H9 (cell line): ENCODE data around the gene GNA15. TPM values are rescaled to one million over a fixed set of nuclear protein-coding genes. Genes with fewer than 3 reads are reported as not detected.

Experiments used
- DNase-seq: peaks from one replicate; pipeline ENCODE4 v3.0.0-alpha.2; 2017
- H2AFZ ChIP-seq: one replicate; pipeline ENCODE4 v1.6.1; 2013; ENCODE audit warnings: mild to moderate bottlenecking, low read length, control low read depth, moderate library complexity
- H2AK5ac ChIP-seq: 2 replicates; pipeline ENCODE4 v1.6.1; 2013; ENCODE audit warnings: low read length, control low read depth, mixed read lengths; ENCODE audit not compliant: insufficient read length
- H2BK120ac ChIP-seq: one replicate; pipeline ENCODE4 v1.6.1; 2013; ENCODE audit warnings: low read depth, mild to moderate bottlenecking, low read length, control low read depth, inconsistent platforms; ENCODE audit not compliant: poor library complexity, severe bottlenecking
- H2BK12ac ChIP-seq: 2 replicates; pipeline ENCODE4 v1.6.1; 2013; ENCODE audit warnings: low read length, control low read depth, mixed read lengths, low read depth; ENCODE audit not compliant: insufficient read length
- H2BK15ac ChIP-seq: 2 replicates; pipeline ENCODE4 v1.6.1; 2013; ENCODE audit warnings: low read depth, low read length, control low read depth
- H2BK20ac ChIP-seq: one replicate; pipeline ENCODE4 v1.6.1; 2013; ENCODE audit warnings: low read depth, mild to moderate bottlenecking, low read length, control low read depth, inconsistent platforms; ENCODE audit not compliant: poor library complexity, severe bottlenecking
- H2BK5ac ChIP-seq: 2 replicates; pipeline ENCODE4 v1.6.1; 2013; ENCODE audit warnings: low read length, control low read depth, mixed read lengths; ENCODE audit not compliant: insufficient read length
- H3K14ac ChIP-seq: 2 replicates; pipeline ENCODE4 v1.6.1; 2013; ENCODE audit warnings: low read length, control low read depth; ENCODE audit not compliant: insufficient read depth
- H3K18ac ChIP-seq: 2 replicates; pipeline ENCODE4 v1.6.1; 2013; ENCODE audit warnings: low read depth, mild to moderate bottlenecking, mixed read lengths, low read length, control low read depth; ENCODE audit not compliant: insufficient read length
- H3K23ac ChIP-seq: 2 replicates; pipeline ENCODE4 v1.6.1; 2013; ENCODE audit warnings: low read length, control low read depth, mixed read lengths, low read depth; ENCODE audit not compliant: insufficient read length
- H3K23me2 ChIP-seq: 2 replicates; pipeline ENCODE4 v1.6.1; 2013; ENCODE audit warnings: low read depth, mild to moderate bottlenecking, mixed read lengths, low read length, control low read depth; ENCODE audit not compliant: insufficient read length, poor library complexity, severe bottlenecking
- H3K27ac ChIP-seq: 2 replicates; pipeline ENCODE4 v1.5.1; 2013; ENCODE audit warnings: low read length, control low read depth, mixed read lengths, low read depth; ENCODE audit not compliant: insufficient read length
- H3K27me3 ChIP-seq: 2 replicates; pipeline ENCODE4 v1.6.1; 2013; ENCODE audit warnings: low read length, control low read depth, inconsistent platforms; ENCODE audit not compliant: insufficient read depth
- H3K4ac ChIP-seq: 2 replicates; pipeline ENCODE4 v1.6.1; 2013; ENCODE audit warnings: low read depth, mild to moderate bottlenecking, control low read depth, inconsistent platforms, low read length, moderate library complexity
- H3K4me1 ChIP-seq: 2 replicates; pipeline ENCODE4 v1.6.1; 2013; ENCODE audit warnings: low read length, control low read depth, inconsistent platforms; ENCODE audit not compliant: insufficient read depth
- H3K4me2 ChIP-seq: 2 replicates; pipeline ENCODE4 v1.6.1; 2013; ENCODE audit warnings: low read length, control low read depth, mixed read lengths; ENCODE audit not compliant: insufficient read length, insufficient read depth
- H3K56ac ChIP-seq: 2 replicates; pipeline ENCODE4 v1.6.1; 2013; ENCODE audit warnings: low read depth, mild to moderate bottlenecking, mixed read lengths, low read length, control low read depth; ENCODE audit not compliant: insufficient read length
- H3K79me1 ChIP-seq: 2 replicates; pipeline ENCODE4 v1.6.1; 2013; ENCODE audit warnings: low read depth, mild to moderate bottlenecking, moderate library complexity, low read length, control low read depth, inconsistent platforms; ENCODE audit not compliant: insufficient read depth, poor library complexity, severe bottlenecking
- H3K79me2 ChIP-seq: 2 replicates; pipeline ENCODE4 v1.6.1; 2013; ENCODE audit warnings: low read length, control low read depth, inconsistent platforms; ENCODE audit not compliant: insufficient read depth
- H3K9ac ChIP-seq: 2 replicates; pipeline ENCODE4 v1.6.1; 2013; ENCODE audit warnings: low read length, control low read depth, mixed read lengths; ENCODE audit not compliant: insufficient read length; ENCODE audit errors: extremely low read depth
- H3K9me3 ChIP-seq: one replicate; pipeline ENCODE4 v1.6.1; 2013; ENCODE audit warnings: low read depth, low read length, inconsistent platforms; ENCODE audit not compliant: control insufficient read depth
- H3T11ph ChIP-seq: one replicate; pipeline ENCODE4 v1.6.1; 2013; ENCODE audit warnings: mild to moderate bottlenecking, low read length, control low read depth, inconsistent platforms
- H4K20me1 ChIP-seq: one replicate; pipeline ENCODE4 v1.6.1; 2013; ENCODE audit not compliant: control insufficient read depth, insufficient read length, insufficient read depth
- H4K5ac ChIP-seq: 2 replicates; pipeline ENCODE4 v1.6.1; 2013; ENCODE audit warnings: low read depth, mild to moderate bottlenecking, mixed read lengths, low read length, control low read depth; ENCODE audit not compliant: insufficient read length
- H4K8ac ChIP-seq: replicated peaks from 2 replicates; pipeline ENCODE4 v1.6.1; 2013; ENCODE audit warnings: low read length, control low read depth, mixed read lengths, low read depth; ENCODE audit not compliant: insufficient read length
- H4K91ac ChIP-seq: 2 replicates; pipeline ENCODE4 v1.6.1; 2013; ENCODE audit warnings: low read depth, mild to moderate bottlenecking, moderate library complexity, mixed read lengths, low read length, control low read depth; ENCODE audit not compliant: insufficient read length
- H3K27ac Mint-ChIP-seq, 3 experiments: 2 replicates in 2 of 3; 3 replicates in 1 of 3; pipeline ENCODE4 v1.8.0; 2020 to 2021; ENCODE audit warnings: mixed read lengths in 3 of 3, mild to moderate bottlenecking in 1 of 3, moderate library complexity in 1 of 3
- H3K27me3 Mint-ChIP-seq: 2 replicates; pipeline ENCODE4 v1.8.0; 2021; ENCODE audit warnings: low read depth, mild to moderate bottlenecking, moderate library complexity, mixed read lengths
- H3K36me3 Mint-ChIP-seq, 3 experiments: 2 replicates in 2 of 3; 3 replicates in 1 of 3; pipeline ENCODE4 v1.8.0; 2020 to 2021; ENCODE audit warnings: low read depth in 3 of 3, mixed read lengths in 3 of 3; ENCODE audit not compliant: insufficient read depth in 1 of 3
- H3K4me1 Mint-ChIP-seq, 2 experiments: 2 replicates each; pipeline ENCODE4 v1.8.0; 2020; ENCODE audit warnings: mixed read lengths in 2 of 2
- H3K4me3 Mint-ChIP-seq, 2 experiments: 2 replicates in 1 of 2; 3 replicates in 1 of 2; pipeline ENCODE4 v1.8.0; 2020 to 2021; ENCODE audit warnings: mild to moderate bottlenecking in 2 of 2, mixed read lengths in 2 of 2, moderate library complexity in 1 of 2
- H3K9me3 Mint-ChIP-seq, 2 experiments: 2 replicates in 1 of 2; 3 replicates in 1 of 2; pipeline ENCODE4 v1.8.0; 2020; ENCODE audit warnings: mild to moderate bottlenecking in 2 of 2, mixed read lengths in 2 of 2, moderate library complexity in 1 of 2
- CTCF ChIP-seq: fragments of 200-600 bp; sonication (generic); conservative IDR thresholded peaks from 3 replicates; pipeline ENCODE4 v1.8.0; 2021; ENCODE audit warnings: antibody characterized with exemption, mild to moderate bottlenecking
- WGBS: extraction: QIAGEN DNeasy Blood & Tissue Kit; methylation state at CpG from one replicate; pipeline ENCODE4 v1.1.7; 2013; ENCODE audit warnings: missing lambda C conversion rate, low lambda C conversion rate, mixed read lengths; ENCODE audit not compliant: insufficient read length; ENCODE audit errors: extremely low coverage; 5-methylcytosine and 5-hydroxymethylcytosine counted together
- total RNA-seq: library from RNA; stranded (reverse); gene quantifications from 2 replicates; pipeline ENCODE4 v1.2.1, GENCODE V29; 2021

The GNA15 gene
- total RNA-seq, 1 experiment from 2014 or later, result not detected

- Histone ChIP-seq H4K5ac (no peak overlapping the region), H3K23me2 (peaks cover 20% of the 10 kb centered on the region), H2BK15ac (no peak overlapping the region), H3K56ac (no peak overlapping the region), H4K20me1 (peaks cover 8% of the 10 kb centered on the region), H3K4ac (no peak overlapping the region), H2AK5ac (no peak overlapping the region), H4K91ac (no peak overlapping the region), H3K9ac (peak overlapping the region; percentile 53), H2AFZ (no peak overlapping the region), H3K4me2 (peak overlapping the region; percentile 68), H2BK5ac (no peak overlapping the region), H3K18ac (no peak overlapping the region), H3K23ac (no peak overlapping the region), H3K79me1 (peaks cover 13% of the 10 kb centered on the region), H3K4me1 (no peaks in the 10 kb centered on the region; the same call in 1 of the 2 replicates), H3K9me3 (no peaks in the 10 kb centered on the region), H3K14ac (no peak overlapping the region), H2BK120ac (no peak overlapping the region), H2BK20ac (no peak overlapping the region), H3K27me3 (no peaks in the 10 kb centered on the region), H3K27ac (no peak overlapping the region), H2BK12ac (no peak overlapping the region), H3K79me2 (peaks cover 24% of the 10 kb centered on the region; the same call in 1 of the 2 replicates), H3T11ph (no peak overlapping the region), H4K8ac (no peak overlapping the region)
- Mint-ChIP-seq H3K4me3 (peak overlapping the region; percentile 74 to 83), H3K27me3 (peaks cover 2% of the 10 kb centered on the region), H3K27ac (peak overlapping the region; percentile 49 to 87 (median 85); a peak in 3 of 7 replicates), H3K9me3 (no peaks in the 10 kb centered on the region), H3K4me1 (peaks cover 16 to 18% of the 10 kb centered on the region in 2 experiments; a peak in 3 of 4 replicates), H3K36me3 (no peaks in the 10 kb centered on the region)
- no CpG with 5 or more reads among the region's 31 CpGs for WGBS
- peak; percentile 94 for DNase-seq
- no peak for TF ChIP-seq CTCF
Observed at GRCh38 chr19:3095441-3096191, 40.2 kb upstream of the GNA15 start.
